ENCODE results near the gene SYTL3.
A peak's percentile ranks its signal among the peaks of the same experiment; 100 is the strongest.
"Not testable (repeated sequence)": the region's sequence is repeated elsewhere in the genome, so short reads cannot be mapped to it uniquely, and the experiment has no call there.

SYTL3 gene

DNA sequence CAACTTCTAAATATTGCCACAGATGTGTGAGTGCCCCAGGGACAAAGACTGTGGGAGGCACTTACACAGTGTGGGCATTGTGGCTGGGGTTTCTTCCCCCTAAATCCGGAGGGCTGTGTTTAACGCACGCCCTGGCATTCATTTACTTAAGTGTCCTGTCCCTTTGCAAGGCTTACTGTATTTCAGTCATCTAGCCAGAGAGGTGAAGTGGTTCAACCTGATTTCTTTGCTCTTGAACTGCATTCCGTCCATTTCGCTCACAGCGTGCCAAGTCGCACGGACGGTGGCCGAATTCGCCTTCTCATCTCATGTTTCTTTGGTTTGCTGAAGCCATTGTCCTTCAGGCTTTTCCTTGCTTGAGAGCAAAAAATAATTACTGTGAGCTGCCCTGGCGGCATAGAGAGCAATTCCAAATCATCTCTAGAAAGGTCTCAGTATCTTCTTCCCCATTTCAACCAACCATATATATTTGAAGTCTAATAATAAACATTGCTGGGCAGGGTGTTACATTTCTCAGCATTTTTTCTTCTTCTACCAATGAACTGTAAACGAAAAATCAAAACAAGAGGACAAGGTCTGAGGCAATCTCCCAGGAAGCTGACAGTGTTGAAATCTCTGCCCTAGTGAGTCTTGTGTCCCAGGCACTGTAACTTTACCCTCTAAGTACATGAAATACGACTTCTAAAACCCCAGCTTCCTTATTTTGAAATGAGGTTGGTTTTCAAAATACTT, 16.9 kb downstream of the SYTL3 start:
- H3K9ac ChIP-seq, result no peak overlapping the region
- H3K9me3 ChIP-seq (ENCODE audit: control insufficient read depth, low read length), result no peaks in the 10 kb centered on the region
- peak overlapping the region; percentile 95 for H3K27ac ChIP-seq
- H3K4me3 ChIP-seq (ENCODE audit: low read depth, low read length), result peak overlapping the region; percentile 49
- TF ChIP-seq, protein P1, sequence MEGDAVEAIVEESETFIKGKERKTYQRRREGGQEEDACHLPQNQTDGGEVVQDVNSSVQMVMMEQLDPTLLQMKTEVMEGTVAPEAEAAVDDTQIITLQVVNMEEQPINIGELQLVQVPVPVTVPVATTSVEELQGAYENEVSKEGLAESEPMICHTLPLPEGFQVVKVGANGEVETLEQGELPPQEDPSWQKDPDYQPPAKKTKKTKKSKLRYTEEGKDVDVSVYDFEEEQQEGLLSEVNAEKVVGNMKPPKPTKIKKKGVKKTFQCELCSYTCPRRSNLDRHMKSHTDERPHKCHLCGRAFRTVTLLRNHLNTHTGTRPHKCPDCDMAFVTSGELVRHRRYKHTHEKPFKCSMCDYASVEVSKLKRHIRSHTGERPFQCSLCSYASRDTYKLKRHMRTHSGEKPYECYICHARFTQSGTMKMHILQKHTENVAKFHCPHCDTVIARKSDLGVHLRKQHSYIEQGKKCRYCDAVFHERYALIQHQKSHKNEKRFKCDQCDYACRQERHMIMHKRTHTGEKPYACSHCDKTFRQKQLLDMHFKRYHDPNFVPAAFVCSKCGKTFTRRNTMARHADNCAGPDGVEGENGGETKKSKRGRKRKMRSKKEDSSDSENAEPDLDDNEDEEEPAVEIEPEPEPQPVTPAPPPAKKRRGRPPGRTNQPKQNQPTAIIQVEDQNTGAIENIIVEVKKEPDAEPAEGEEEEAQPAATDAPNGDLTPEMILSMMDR (IDR thresholded peaks at IDR 0.05), result no peak
- H3K27me3 ChIP-seq (ENCODE audit: control insufficient read depth, insufficient read depth, low read length), result no peaks in the 10 kb centered on the region
- H2AFZ ChIP-seq, result peak overlapping the region; percentile 85
- H3K4me1 ChIP-seq, result peaks cover 54% of the 10 kb centered on the region
- H3K36me3 ChIP-seq (ENCODE audit: control insufficient read depth, insufficient read depth, low read length), result no peaks in the 10 kb centered on the region
- no peaks in the 10 kb centered on the region for H3K79me2 ChIP-seq
- H3K4me2 ChIP-seq (ENCODE audit: low read length), result peak overlapping the region; percentile 81

DNA sequence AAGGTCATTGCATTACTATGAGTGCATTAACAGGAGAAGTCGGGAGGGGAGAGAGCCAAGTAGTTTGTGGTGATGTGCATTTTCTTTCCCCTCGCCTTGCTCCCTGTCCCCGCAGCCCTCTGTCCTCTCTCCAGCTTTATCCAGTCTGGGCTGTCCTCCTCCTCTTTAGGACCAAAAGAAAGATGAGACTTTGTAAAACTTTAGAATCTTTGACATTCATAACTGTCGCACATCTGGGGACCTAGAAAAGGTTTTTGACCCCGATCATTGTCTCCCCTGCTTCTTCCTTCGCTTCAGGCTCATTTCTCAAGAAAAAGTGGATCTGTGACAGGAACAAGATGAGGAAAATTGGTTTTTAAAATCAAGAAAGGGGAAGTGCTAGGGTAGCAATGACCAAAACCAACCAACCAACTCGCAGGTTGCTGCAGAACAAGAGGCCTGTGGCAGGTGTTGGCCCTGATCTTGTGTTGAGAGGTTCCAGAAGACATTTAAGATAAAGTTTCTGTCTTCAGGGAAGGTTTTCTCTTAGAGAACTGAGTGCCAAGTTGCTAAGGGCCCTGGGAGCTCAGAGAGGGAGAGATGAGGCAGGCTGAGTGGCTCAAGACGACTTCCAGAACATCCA, 17.6 kb downstream of the SYTL3 start:
- Histone ChIP-seq H3K36me3 (ENCODE audit: control insufficient read depth, insufficient read depth, low read length) (no peaks in the 10 kb centered on the region), H3K27ac (peak overlapping the region; percentile 95), H3K9ac (no peak overlapping the region), H3K4me2 (ENCODE audit: low read length) (peak overlapping the region; percentile 81), H3K27me3 (ENCODE audit: control insufficient read depth, insufficient read depth, low read length) (no peaks in the 10 kb centered on the region), H3K79me2 (no peaks in the 10 kb centered on the region), H3K9me3 (ENCODE audit: control insufficient read depth, low read length) (no peaks in the 10 kb centered on the region), H2AFZ (peak overlapping the region; percentile 85), H3K4me3 (ENCODE audit: low read depth, low read length) (peak overlapping the region; percentile 49), H3K4me1 (peaks cover 54% of the 10 kb centered on the region)
- TF ChIP-seq, protein P1 (IDR thresholded peaks at IDR 0.05), result no peak

DNA sequence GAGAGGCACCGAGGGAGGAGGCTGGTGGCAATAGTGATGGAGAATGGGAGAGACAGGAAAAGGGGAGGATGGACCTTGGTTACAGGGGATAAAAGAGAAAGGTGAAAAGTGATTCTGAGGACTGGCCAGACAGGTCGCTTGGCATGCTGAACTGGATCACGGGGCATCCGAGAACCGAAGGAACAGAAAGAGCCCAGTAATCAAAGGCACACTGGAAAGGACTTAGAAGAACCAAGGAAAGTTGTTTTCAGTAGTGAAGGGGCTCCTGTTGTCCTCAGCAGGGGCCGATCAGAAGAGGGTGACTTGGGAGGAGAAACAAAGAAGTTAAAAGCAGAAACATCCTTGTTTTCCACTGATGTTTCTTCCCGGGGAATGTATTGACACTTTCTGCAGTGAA, 18.9 kb downstream of the SYTL3 start:
- no peak overlapping the region for H3K9ac ChIP-seq
- H3K27ac ChIP-seq, result peak overlapping the region; percentile 95
- H2AFZ ChIP-seq, result peak overlapping the region; percentile 65
- no peak overlapping the region for H3K4me3 ChIP-seq (ENCODE audit: low read depth, low read length)
- no peaks in the 10 kb centered on the region for H3K36me3 ChIP-seq (ENCODE audit: control insufficient read depth, insufficient read depth, low read length)
- peaks cover 48% of the 10 kb centered on the region for H3K4me1 ChIP-seq
- no peaks in the 10 kb centered on the region for H3K79me2 ChIP-seq
- TF ChIP-seq, protein P1 (IDR thresholded peaks at IDR 0.05), result no peak
- no peak overlapping the region for H3K4me2 ChIP-seq (ENCODE audit: low read length)
- no peaks in the 10 kb centered on the region for H3K27me3 ChIP-seq (ENCODE audit: control insufficient read depth, insufficient read depth, low read length)
- H3K9me3 ChIP-seq (ENCODE audit: control insufficient read depth, low read length), result no peaks in the 10 kb centered on the region

DNA sequence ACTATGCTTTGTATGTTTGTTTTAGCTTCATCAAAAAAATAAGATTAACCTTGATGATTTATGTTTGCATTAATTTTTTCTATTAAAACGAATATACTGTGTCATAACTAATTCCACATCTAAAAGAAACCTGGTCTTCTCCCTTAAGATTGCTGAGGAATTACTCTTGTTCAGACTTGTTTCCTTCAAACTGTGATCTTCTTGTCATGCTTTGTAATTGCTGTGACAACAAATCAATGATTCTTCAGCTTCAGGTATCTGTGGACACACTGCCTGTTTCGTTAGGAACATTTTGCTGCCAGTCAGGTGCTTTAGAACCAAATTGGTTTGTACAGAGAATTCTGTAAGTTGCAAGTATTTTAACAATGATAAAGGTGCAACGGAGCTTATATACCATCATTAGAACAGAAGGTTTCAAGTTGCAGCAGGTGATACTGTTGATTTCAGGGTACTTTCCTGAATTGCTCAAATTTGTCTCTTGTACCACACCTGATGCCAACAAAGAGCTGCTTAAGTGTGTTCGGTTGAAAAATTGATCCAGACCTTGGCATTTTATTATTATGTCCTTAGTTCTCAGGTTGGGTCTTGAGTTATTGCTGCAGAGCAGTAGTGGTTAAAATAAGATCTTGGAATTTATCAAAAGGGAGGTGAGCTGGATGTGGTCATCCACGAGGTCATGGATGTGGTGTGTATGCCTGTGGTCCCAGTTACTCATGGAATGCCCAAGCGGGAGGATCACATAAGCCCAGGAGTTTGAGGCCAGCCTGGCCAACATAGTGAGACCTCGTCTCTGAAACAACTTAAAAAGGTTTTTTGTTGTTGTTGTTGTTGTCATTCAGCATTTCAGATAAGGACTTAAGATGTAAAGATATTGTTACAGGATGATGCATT, 19.5 kb downstream of the SYTL3 start:
- H3K4me3 ChIP-seq (ENCODE audit: low read depth, low read length), result no peak overlapping the region
- peak overlapping the region; percentile 65 for H2AFZ ChIP-seq
- TF ChIP-seq, protein P1 (IDR thresholded peaks at IDR 0.05), result no peak
- H3K9me3 ChIP-seq (ENCODE audit: control insufficient read depth, low read length), result no peaks in the 10 kb centered on the region
- peak overlapping the region; percentile 20 for H3K4me2 ChIP-seq (ENCODE audit: low read length)
- peaks cover 41% of the 10 kb centered on the region for H3K4me1 ChIP-seq
- H3K27ac ChIP-seq, result peak overlapping the region; percentile 95
- H3K27me3 ChIP-seq (ENCODE audit: control insufficient read depth, insufficient read depth, low read length), result no peaks in the 10 kb centered on the region
- H3K79me2 ChIP-seq, result no peaks in the 10 kb centered on the region
- no peaks in the 10 kb centered on the region for H3K36me3 ChIP-seq (ENCODE audit: control insufficient read depth, insufficient read depth, low read length)
- H3K9ac ChIP-seq, result no peak overlapping the region

DNA sequence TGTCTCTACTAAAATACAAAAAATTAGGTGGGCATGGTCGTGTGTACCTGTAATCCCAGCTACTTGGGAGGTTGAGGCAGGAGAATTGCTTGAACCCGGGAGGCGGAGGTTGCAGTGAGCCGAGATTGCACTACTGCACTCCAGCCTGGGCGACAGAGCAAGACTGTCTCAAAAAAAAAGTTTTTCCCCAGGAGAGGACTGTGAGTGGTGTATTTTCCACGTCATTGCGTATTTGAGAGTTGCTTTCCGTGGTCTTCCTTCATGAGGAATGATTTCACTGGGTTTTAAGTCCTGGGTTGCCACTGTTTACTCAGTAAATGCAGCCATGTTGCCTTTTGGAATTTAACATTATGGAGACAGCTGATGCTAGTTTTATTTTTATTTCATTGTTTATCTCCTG, 22.3 kb downstream of the SYTL3 start:
- not testable (repeated sequence) for H3K9me3 ChIP-seq (ENCODE audit: control insufficient read depth, low read length); H3K79me2 ChIP-seq; H3K27me3 ChIP-seq (ENCODE audit: control insufficient read depth, insufficient read depth, low read length); H3K27ac ChIP-seq; H2AFZ ChIP-seq; H3K9ac ChIP-seq; H3K4me2 ChIP-seq (ENCODE audit: low read length); H3K4me3 ChIP-seq (ENCODE audit: low read depth, low read length); H3K36me3 ChIP-seq (ENCODE audit: control insufficient read depth, insufficient read depth, low read length)
- peaks cover 31% of the 10 kb centered on the region for H3K4me1 ChIP-seq
